HepG2 (cell line): ENCODE results near the gene TAF7. TPM values are rescaled to one million over a fixed set of nuclear protein-coding genes. Genes with fewer than 3 reads are reported as not detected.

ENCODE experiments used
- ARNTL ChIP-seq: sonication (generic); formaldehyde crosslinking; IDR thresholded peaks from 2 replicates; pipeline ENCODE4 v1.4.0; 2020; ENCODE audit warnings: mild to moderate bottlenecking, missing genetic modification reagents
- EZH2 ChIP-seq: conservative IDR thresholded peaks from 2 replicates; pipeline ENCODE4 v1.6.1; 2012; ENCODE audit warnings: mild to moderate bottlenecking, low read depth, low read length, moderate library complexity
- HNF1B ChIP-seq: sonication (generic); formaldehyde crosslinking; IDR thresholded peaks from 2 replicates; pipeline ENCODE4 v1.5.1; 2020; ENCODE audit warnings: mild to moderate bottlenecking, moderate library complexity, missing genetic modification reagents
- HNF4G ChIP-seq, 2 experiments: sonication (generic) in 1 of 2; formaldehyde crosslinking in 1 of 2; IDR thresholded peaks; 2 replicates each; pipeline versions ENCODE4 v1.4.0 to v1.6.1; 2011 to 2020; ENCODE audit warnings: borderline replicate concordance in 2 of 2, low read depth in 2 of 2, mild to moderate bottlenecking in 2 of 2, low read length in 1 of 2, missing genetic modification reagents in 1 of 2, moderate library complexity in 1 of 2
- HNRNPL ChIP-seq: fragments of 200-400 bp; formaldehyde crosslinking; IDR thresholded peaks from 2 replicates; pipeline ENCODE4 v1.6.1; 2017; ENCODE audit warnings: mild to moderate bottlenecking, low read depth, low read length
- KAT8 ChIP-seq: IDR thresholded peaks from 2 replicates; pipeline ENCODE4 v1.6.1; 2016; ENCODE audit warnings: missing genetic modification reagents, missing compliant biosample characterization
- ZBTB37 ChIP-seq: sonication (generic); formaldehyde crosslinking; IDR thresholded peaks from 2 replicates; pipeline ENCODE4 v1.4.0; 2020; ENCODE audit warnings: mild to moderate bottlenecking, missing genetic modification reagents
- ZFP91 ChIP-seq: sonication (generic); formaldehyde crosslinking; IDR thresholded peaks from 2 replicates; pipeline ENCODE4 v1.9.0; 2022; ENCODE audit warnings: missing genetic modification reagents, mild to moderate bottlenecking, borderline replicate concordance
- ZKSCAN8 ChIP-seq: IDR thresholded peaks from 2 replicates; pipeline ENCODE4 v1.6.1; 2016; ENCODE audit warnings: borderline replicate concordance, missing genetic modification reagents, missing compliant biosample characterization
- ZNF24 ChIP-seq: fragments of 450-650 bp; IDR thresholded peaks from 2 replicates; pipeline ENCODE4 v1.6.1; 2017; ENCODE audit warnings: antibody characterized with exemption, mild to moderate bottlenecking
- ZNF276 ChIP-seq: sonication (generic); formaldehyde crosslinking; IDR thresholded peaks from 2 replicates; pipeline ENCODE4 v1.4.0; 2020; ENCODE audit warnings: mild to moderate bottlenecking, low read depth, missing genetic modification reagents
- ZNF513 ChIP-seq: sonication (generic); formaldehyde crosslinking; conservative IDR thresholded peaks from 2 replicates; pipeline ENCODE4 v1.5.0; 2020; ENCODE audit warnings: missing genetic modification reagents
- ZNF558 ChIP-seq: sonication (generic); formaldehyde crosslinking; IDR thresholded peaks from 2 replicates; pipeline ENCODE4 v1.9.0; 2022; ENCODE audit warnings: mild to moderate bottlenecking, missing genetic modification reagents, borderline replicate concordance
- ZNF660 ChIP-seq: sonication (generic); formaldehyde crosslinking; IDR thresholded peaks from 2 replicates; pipeline ENCODE4 v1.5.1; 2020; ENCODE audit warnings: mild to moderate bottlenecking, low read depth, missing genetic modification reagents, borderline replicate concordance
- ZXDC ChIP-seq: sonication (generic); formaldehyde crosslinking; IDR thresholded peaks from 2 replicates; pipeline ENCODE4 v1.5.0; 2020; ENCODE audit warnings: mild to moderate bottlenecking, missing genetic modification reagents
- polyA plus RNA-seq, 8 experiments: library from polyadenylated mRNA; depleted of rRNA in 3 of 8; stranded (reverse) in 7 of 8; unstranded in 1 of 8; fragments of >200 nt; fragmentation: Illumina TruSeq in 4 of 8; extraction: Trizol in 4 of 8; gene quantifications; 2 replicates each; pipeline versions ENCODE4 v1.2.1 to v1.2.3, GENCODE V29; 2011 to 2016; ENCODE audit warnings: low read depth in 4 of 8, missing spikeins in 1 of 8, mixed read lengths in 1 of 8; ENCODE audit not compliant: insufficient read depth in 1 of 8
- total RNA-seq, 5 experiments: library from RNA; depleted of rRNA; stranded (reverse); fragments of >200 nt; fragmentation: Illumina TruSeq; extraction: Trizol; gene quantifications; 2 replicates each; pipeline ENCODE4 v1.2.3, GENCODE V29; 2016; ENCODE audit warnings: low read depth in 1 of 5

TAF7 gene
- total and polyA plus RNA-seq, 2 of the 13 experiments (the other 11 are each of a cell fraction or from before 2014, with no cell fraction given) = 41.6 to 61.5 TPM

GRCh38 chr5:141320225-141321169 is at the start of gene TAF7 (continued):
- no peak for TF ChIP-seq ZNF660 (CRISPR knock-in tag)
- TF ChIP-seq EZH2 = no peak
- TF ChIP-seq ZBTB37 (CRISPR knock-in tag) = peak; percentile 50; the same call in 1 of the 2 replicates
- peak; percentile 40; the same call in 1 of the 2 replicates for TF ChIP-seq ZNF276
- TF ChIP-seq ARNTL (CRISPR knock-in tag) = peak; percentile 41
- no peak for TF ChIP-seq HNRNPL
- TF ChIP-seq ZNF24 = no peak
- TF ChIP-seq ZNF513 (CRISPR knock-in tag) = no peak
- TF ChIP-seq ZKSCAN8 = peak; percentile 60; the same call in 1 of the 2 replicates
- TF ChIP-seq HNF1B (CRISPR knock-in tag) = peak; percentile 73
- peak; percentile 89 for TF ChIP-seq ZFP91 (CRISPR knock-in tag)
- no peak for TF ChIP-seq HNF4G (IDR thresholded peaks at IDR 0.05; ENCODE audit: borderline replicate concordance, low read depth, low read length)
- TF ChIP-seq HNF4G (CRISPR knock-in tag; IDR thresholded peaks at IDR 0.05; ENCODE audit: borderline replicate concordance, low read depth) = peak; percentile 80; the same call in 1 of the 2 replicates
- TF ChIP-seq ZNF558 (CRISPR knock-in tag) = peak; percentile 78; the same call in 1 of the 2 replicates
- peak; percentile 94 for TF ChIP-seq KAT8 (CRISPR knock-in tag)
- TF ChIP-seq ZXDC (CRISPR knock-in tag) = peak; percentile 71; the same call in 1 of the 2 replicates
